ENCODE results near the gene DAGLA.

- TF ChIP-seq L3MBTL2 (conservative IDR thresholded peaks at IDR 0.05), result no peak
- TF ChIP-seq SUZ12 (IDR thresholded peaks at IDR 0.05), result no peak
- no peak for TF ChIP-seq BHLHE40 (IDR thresholded peaks at IDR 0.05; ENCODE audit: borderline replicate concordance)
- no peak for TF ChIP-seq FOXK2 (IDR thresholded peaks at IDR 0.05)
- TF ChIP-seq ELF4 (IDR thresholded peaks at IDR 0.05), result no peak
- TF ChIP-seq NFRKB (IDR thresholded peaks at IDR 0.05), result no peak
- no peak for TF ChIP-seq ZNF384 (IDR thresholded peaks at IDR 0.05)
- TF ChIP-seq PKNOX1 (IDR thresholded peaks at IDR 0.05), result no peak
Observed at GRCh38 chr11:61709572-61709971, 29.4 kb downstream of the DAGLA start.
